IMR-90 (cell line): ENCODE data around the gene KLHL36.

Experiments used
- BHLHE40 ChIP-seq: fragments of 150-350 bp; IDR thresholded peaks from 2 replicates; pipeline ENCODE4 v1.6.1; 2016; ENCODE audit warnings: mild to moderate bottlenecking, low read depth, low read length
- CEBPB ChIP-seq: IDR thresholded peaks from 2 replicates; pipeline ENCODE4 v1.6.1; 2012; ENCODE audit warnings: low read depth, low read length, improper control_type of control experiment
- FOS ChIP-seq: fragments of 150-350 bp; IDR thresholded peaks from 2 replicates; pipeline ENCODE4 v1.6.1; 2016; ENCODE audit warnings: low read depth, low read length
- MAFK ChIP-seq: IDR thresholded peaks from 2 replicates; pipeline ENCODE4 v1.6.1; 2012; ENCODE audit warnings: low read depth, low read length, improper control_type of control experiment
- MXI1 ChIP-seq: IDR thresholded peaks from 2 replicates; pipeline ENCODE4 v1.6.1; 2012; ENCODE audit warnings: low read depth, mild to moderate bottlenecking, low read length, moderate library complexity, borderline replicate concordance
- POLR2A ChIP-seq: IDR thresholded peaks from 2 replicates; pipeline ENCODE4 v1.6.1; 2012; ENCODE audit warnings: mild to moderate bottlenecking, low read depth, low read length
- RAD21 ChIP-seq: IDR thresholded peaks from 2 replicates; pipeline ENCODE4 v1.6.1; 2012; ENCODE audit warnings: low read length, improper control_type of control experiment
- RCOR1 ChIP-seq: IDR thresholded peaks from 2 replicates; pipeline ENCODE4 v1.6.1; 2012; ENCODE audit warnings: mild to moderate bottlenecking, low read length, improper control_type of control experiment; ENCODE audit not compliant: insufficient replicate concordance
- RFX5 ChIP-seq: IDR thresholded peaks from 2 replicates; pipeline ENCODE4 v1.8.0; 2012; ENCODE audit warnings: low read depth, mild to moderate bottlenecking, low read length, moderate library complexity
- TF ChIP-seq, protein P1 (sequence below): conservative IDR thresholded peaks from 2 replicates; pipeline ENCODE4 v1.5.1; 2012; ENCODE audit warnings: mild to moderate bottlenecking, low read depth, low read length, improper control_type of control experiment
- TF ChIP-seq, protein P2 (sequence below): fragments of 150-350 bp; IDR thresholded peaks from 2 replicates; pipeline ENCODE4 v1.6.1; 2017; ENCODE audit warnings: mild to moderate bottlenecking, antibody characterized with exemption, low read length, low read depth

DNA sequence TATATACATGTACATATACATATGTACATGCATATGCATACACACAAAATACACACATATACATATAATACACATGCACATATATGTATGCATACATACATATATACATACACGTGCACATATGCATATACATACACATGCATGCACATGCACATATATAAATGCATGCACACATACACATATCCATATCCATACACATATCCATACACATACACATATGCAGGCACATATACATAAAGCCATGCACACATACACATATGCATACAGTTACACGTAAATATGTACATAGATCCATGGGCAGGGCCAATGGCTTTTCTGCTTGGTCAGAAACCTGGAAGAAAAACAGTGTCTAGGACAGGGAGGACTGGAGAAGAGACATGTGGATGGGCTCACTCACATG is 27.6 kb downstream of the KLHL36 start:
- TF ChIP-seq, protein P1, sequence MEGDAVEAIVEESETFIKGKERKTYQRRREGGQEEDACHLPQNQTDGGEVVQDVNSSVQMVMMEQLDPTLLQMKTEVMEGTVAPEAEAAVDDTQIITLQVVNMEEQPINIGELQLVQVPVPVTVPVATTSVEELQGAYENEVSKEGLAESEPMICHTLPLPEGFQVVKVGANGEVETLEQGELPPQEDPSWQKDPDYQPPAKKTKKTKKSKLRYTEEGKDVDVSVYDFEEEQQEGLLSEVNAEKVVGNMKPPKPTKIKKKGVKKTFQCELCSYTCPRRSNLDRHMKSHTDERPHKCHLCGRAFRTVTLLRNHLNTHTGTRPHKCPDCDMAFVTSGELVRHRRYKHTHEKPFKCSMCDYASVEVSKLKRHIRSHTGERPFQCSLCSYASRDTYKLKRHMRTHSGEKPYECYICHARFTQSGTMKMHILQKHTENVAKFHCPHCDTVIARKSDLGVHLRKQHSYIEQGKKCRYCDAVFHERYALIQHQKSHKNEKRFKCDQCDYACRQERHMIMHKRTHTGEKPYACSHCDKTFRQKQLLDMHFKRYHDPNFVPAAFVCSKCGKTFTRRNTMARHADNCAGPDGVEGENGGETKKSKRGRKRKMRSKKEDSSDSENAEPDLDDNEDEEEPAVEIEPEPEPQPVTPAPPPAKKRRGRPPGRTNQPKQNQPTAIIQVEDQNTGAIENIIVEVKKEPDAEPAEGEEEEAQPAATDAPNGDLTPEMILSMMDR: no peak
- no peak for TF ChIP-seq POLR2A
- TF ChIP-seq RFX5: no peak
- no peak for TF ChIP-seq RAD21
- no peak for TF ChIP-seq MAFK
- TF ChIP-seq FOS: no peak
- no peak for TF ChIP-seq RCOR1
- TF ChIP-seq, protein P2, sequence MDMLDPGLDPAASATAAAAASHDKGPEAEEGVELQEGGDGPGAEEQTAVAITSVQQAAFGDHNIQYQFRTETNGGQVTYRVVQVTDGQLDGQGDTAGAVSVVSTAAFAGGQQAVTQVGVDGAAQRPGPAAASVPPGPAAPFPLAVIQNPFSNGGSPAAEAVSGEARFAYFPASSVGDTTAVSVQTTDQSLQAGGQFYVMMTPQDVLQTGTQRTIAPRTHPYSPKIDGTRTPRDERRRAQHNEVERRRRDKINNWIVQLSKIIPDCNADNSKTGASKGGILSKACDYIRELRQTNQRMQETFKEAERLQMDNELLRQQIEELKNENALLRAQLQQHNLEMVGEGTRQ: no peak
- TF ChIP-seq BHLHE40: no peak
- no peak for TF ChIP-seq MXI1
- no peak for TF ChIP-seq CEBPB
